OCI-LY3 (cell line): Measurements from ENCODE around the gene SLC4A5.

Experiments used
- EZH2phosphoT487 ChIP-seq: fragments of 200-600 bp; shearing (Covaris generic); IDR thresholded peaks from 2 replicates; pipeline ENCODE4 v1.6.1; 2018; ENCODE audit warnings: antibody characterized with exemption, mixed run types, low read depth
- TF ChIP-seq, protein P1 (sequence below): fragments of 200-600, 300-600 bp; sonication (generic); IDR thresholded peaks from 2 replicates; pipeline ENCODE4 v1.5.1; 2014; ENCODE audit warnings: antibody characterized with exemption, low read length, low read depth

DNA sequence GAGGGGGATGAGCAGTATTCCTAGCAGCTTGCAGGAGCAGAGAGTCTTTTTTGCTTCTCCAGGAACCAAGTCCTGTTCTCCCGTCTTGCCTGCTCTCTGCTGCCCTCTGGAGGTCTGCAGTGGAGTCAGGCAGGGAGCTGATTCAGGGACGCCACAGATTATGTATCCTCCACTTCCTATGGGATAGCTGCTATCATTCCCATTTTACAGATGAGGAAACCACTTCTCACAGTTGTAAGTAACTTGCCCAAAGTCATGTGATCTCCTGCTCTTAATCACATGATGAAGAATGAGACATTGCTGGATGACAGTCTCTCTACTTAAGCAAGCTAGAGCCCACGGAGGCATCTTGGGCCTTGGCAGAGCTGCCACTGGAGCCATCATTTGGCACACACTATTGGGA lies 8.3 kb downstream of the SLC4A5 start:
- TF ChIP-seq, protein P1, sequence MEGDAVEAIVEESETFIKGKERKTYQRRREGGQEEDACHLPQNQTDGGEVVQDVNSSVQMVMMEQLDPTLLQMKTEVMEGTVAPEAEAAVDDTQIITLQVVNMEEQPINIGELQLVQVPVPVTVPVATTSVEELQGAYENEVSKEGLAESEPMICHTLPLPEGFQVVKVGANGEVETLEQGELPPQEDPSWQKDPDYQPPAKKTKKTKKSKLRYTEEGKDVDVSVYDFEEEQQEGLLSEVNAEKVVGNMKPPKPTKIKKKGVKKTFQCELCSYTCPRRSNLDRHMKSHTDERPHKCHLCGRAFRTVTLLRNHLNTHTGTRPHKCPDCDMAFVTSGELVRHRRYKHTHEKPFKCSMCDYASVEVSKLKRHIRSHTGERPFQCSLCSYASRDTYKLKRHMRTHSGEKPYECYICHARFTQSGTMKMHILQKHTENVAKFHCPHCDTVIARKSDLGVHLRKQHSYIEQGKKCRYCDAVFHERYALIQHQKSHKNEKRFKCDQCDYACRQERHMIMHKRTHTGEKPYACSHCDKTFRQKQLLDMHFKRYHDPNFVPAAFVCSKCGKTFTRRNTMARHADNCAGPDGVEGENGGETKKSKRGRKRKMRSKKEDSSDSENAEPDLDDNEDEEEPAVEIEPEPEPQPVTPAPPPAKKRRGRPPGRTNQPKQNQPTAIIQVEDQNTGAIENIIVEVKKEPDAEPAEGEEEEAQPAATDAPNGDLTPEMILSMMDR: peak; percentile 87
- no peak for TF ChIP-seq EZH2phosphoT487
